ENCODE data around the gene ZGPAT. TPM values are rescaled to one million over a fixed set of nuclear protein-coding genes. Genes with fewer than 3 reads are reported as not detected.
A peak's percentile ranks its signal among the peaks of the same experiment; 100 is the strongest.

ZGPAT gene
- total and polyA plus RNA-seq, 2 of the 4 experiments (the other 2 are of a cell fraction): 13.4 to 20.2 TPM

- no peak overlapping the region for H3K4me2 ChIP-seq (ENCODE audit: low read depth, low read length)
- dilution Hi-C loops (cut with HindIII; ENCODE audit: low sequenced_read_pairs, unreplicated experiment) (no loop called here), intact Hi-C loops (cut with micrococcal nuclease) (no loop called here), in situ Hi-C loops (cut with MboI; ENCODE audit: low sequenced_read_pairs) (no loop called here)
- no peak overlapping the region for H3K56ac ChIP-seq (ENCODE audit: extremely low read depth, insufficient read depth, low read length)
- DNase-seq: no peak
- H3K27me3 ChIP-seq (ENCODE audit: control insufficient read depth, insufficient read depth, low read length): no peaks in the 10 kb centered on the region
- CTCF ChIA-PET: no interaction called here
- H4K8ac ChIP-seq (ENCODE audit: low read depth in 2 of 2, low read length in 2 of 2): no peak overlapping the region
- H4K5ac ChIP-seq (ENCODE audit: low read depth, low read length): no peak overlapping the region
- no peak overlapping the region for H3K23ac ChIP-seq (ENCODE audit: low read depth, low read length)
- peak overlapping the region; percentile 68 for H2AK9ac ChIP-seq (replicated peaks; ENCODE audit: low read depth, low read length, poor library complexity)
- H3K4me1 ChIP-seq (ENCODE audit: control insufficient read depth, insufficient read depth, low read length): peaks cover 6% of the 10 kb centered on the region; the same call in 1 of the 2 replicates
- no peak overlapping the region for H3K4me3 ChIP-seq (ENCODE audit: insufficient read depth, low read depth, low read length)
- no peak overlapping the region for H3K9ac ChIP-seq (ENCODE audit: low read depth, low read length)
- no TSS peak for BruUV-seq (replicated peaks)
- H3K14ac ChIP-seq (replicated peaks; ENCODE audit: low read depth, low read length): no peak overlapping the region
- H4K20me1 ChIP-seq (ENCODE audit: insufficient read depth, low read length): no peaks in the 10 kb centered on the region
- WGBS, 2 experiments (ENCODE audit: extremely low coverage in 2 of 2, insufficient read length in 1 of 2): 92% methylated on average over 4 of the region's 10 CpGs; no CpG with 5 or more reads in 1 of the 2 experiments
- peaks cover 8 to 26% of the 10 kb centered on the region in 2 experiments; a peak in 3 of 4 replicates for H3K79me1 ChIP-seq (ENCODE audit: low read depth in 1 of 2, low read length in 2 of 2)
- H3K9me3 ChIP-seq (ENCODE audit: control insufficient read depth, insufficient read depth, low read length): no peaks in the 10 kb centered on the region
- no peak for ATAC-seq (ENCODE audit: low read depth)
- peaks cover 13% of the 10 kb centered on the region; the same call in 1 of the 2 replicates for H3K36me3 ChIP-seq (ENCODE audit: control insufficient read depth, insufficient read depth, low read length)
- H3K4ac ChIP-seq (ENCODE audit: low read depth, low read length): no peak overlapping the region
- H3K27ac ChIP-seq (ENCODE audit: insufficient read depth, low read length): no peak overlapping the region
- H3K18ac ChIP-seq (ENCODE audit: low read depth, low read length): no peak overlapping the region
- H2BK15ac ChIP-seq (ENCODE audit: low read depth, low read length): no peak overlapping the region
- H2AK5ac ChIP-seq (ENCODE audit: low read depth, low read length): no peak overlapping the region
- no peak overlapping the region for H2BK20ac ChIP-seq (ENCODE audit: low read depth, low read length)
- H2BK120ac ChIP-seq (ENCODE audit: low read depth, low read length): no peak overlapping the region
- POLR2A ChIA-PET (ENCODE audit: unreplicated experiment): no interaction called here
- no peak overlapping the region for H2AFZ ChIP-seq (replicated peaks; ENCODE audit: low read length, poor library complexity)
- no peak for TF ChIP-seq CEBPB (IDR thresholded peaks at IDR 0.05; ENCODE audit: low read depth, low read length)
- TF ChIP-seq SMC3 (IDR thresholded peaks at IDR 0.05; ENCODE audit: low read depth, low read length): no peak
- TF ChIP-seq RFX5 (IDR thresholded peaks at IDR 0.05; ENCODE audit: low read depth, low read length): no peak
- no peak for TF ChIP-seq RAD21 (IDR thresholded peaks at IDR 0.05; ENCODE audit: low read length)
- TF ChIP-seq CTCF (conservative IDR thresholded peaks at IDR 0.05; ENCODE audit: low read depth, low read length): no peak
- TF ChIP-seq MAZ (IDR thresholded peaks at IDR 0.05; ENCODE audit: borderline replicate concordance, low read depth, low read length): no peak
- no peak for TF ChIP-seq MAFK (IDR thresholded peaks at IDR 0.05; ENCODE audit: low read depth, low read length)
- H3K9me1 ChIP-seq (ENCODE audit: insufficient read depth, low read length): no peaks in the 10 kb centered on the region
- H4K91ac ChIP-seq (ENCODE audit: insufficient read depth, low read depth, low read length): no peak overlapping the region
- H2BK5ac ChIP-seq (ENCODE audit: low read depth, low read length, poor library complexity, severe bottlenecking): no peak overlapping the region
Measured at GRCh38 chr20:63693083-63693732, 14.6 kb upstream of the ZGPAT start.

Data from IMR-90 (cell line).